ENCODE data around the gene ARL17B.
A peak's percentile ranks its signal among the peaks of the same experiment; 100 is the strongest.
"Not testable (repeated sequence)": the region's sequence is repeated elsewhere in the genome, so short reads cannot be mapped to it uniquely, and the experiment has no call there.

The ARL17B gene

DNA sequence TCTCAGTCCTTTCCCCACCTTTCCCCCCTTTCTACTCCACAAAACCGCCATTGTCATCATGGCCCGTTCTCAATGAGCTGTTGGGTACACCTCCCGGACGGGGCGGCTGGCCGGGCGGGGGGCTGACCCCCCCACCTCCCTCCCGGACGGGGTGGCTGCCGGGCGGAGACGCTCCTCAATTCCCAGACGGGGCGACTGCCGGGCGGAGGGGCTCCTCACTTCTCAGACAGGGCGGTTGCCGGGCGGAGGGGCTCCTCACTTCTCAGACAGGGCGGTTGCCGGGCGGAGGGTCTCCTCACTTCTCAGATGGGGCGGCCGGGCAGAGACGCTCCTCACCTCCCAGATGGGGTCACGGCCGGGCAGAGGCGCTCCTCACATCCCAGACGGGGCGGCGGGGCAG lies 108.8 kb downstream of the ARL17B start:
- not testable (repeated sequence) for H3K9ac ChIP-seq (ENCODE audit: low read length in 5 of 5); H3K9me3 ChIP-seq (ENCODE audit: control insufficient read depth in 5 of 5, low read length in 5 of 5); H3K36me3 ChIP-seq (ENCODE audit: control insufficient read depth in 5 of 5, insufficient read depth in 5 of 5, low read length in 5 of 5); H3K4me1 ChIP-seq (ENCODE audit: control insufficient read depth in 5 of 5, insufficient read depth in 5 of 5, low read length in 5 of 5); H3K4me3 ChIP-seq (ENCODE audit: low read depth in 1 of 5, low read length in 5 of 5); H3K27ac ChIP-seq (ENCODE audit: low read depth, low read length); H3K27me3 ChIP-seq (ENCODE audit: control insufficient read depth in 5 of 5, insufficient read depth in 4 of 5, low read length in 5 of 5)

DNA sequence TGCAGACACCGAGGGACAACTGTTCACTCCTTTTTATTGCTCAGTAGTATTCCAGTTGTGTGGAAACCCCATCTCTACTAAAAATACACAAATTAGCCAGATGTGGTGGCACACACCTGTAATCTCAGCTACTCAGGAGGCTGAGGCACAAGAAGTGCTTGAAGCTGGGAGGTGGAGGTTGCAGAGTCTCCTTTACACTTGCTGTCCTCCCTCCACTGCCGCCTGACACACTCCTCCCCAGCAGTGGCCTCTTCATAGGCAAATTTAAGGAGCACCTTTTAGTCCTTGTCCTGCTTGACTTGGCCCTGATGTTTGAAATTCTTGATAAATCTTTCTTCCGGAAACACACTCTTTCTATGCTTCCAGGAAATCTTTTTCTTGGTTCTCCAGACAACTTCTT lies 112.4 kb downstream of the ARL17B start:
- not testable (repeated sequence) for H3K27me3 ChIP-seq (ENCODE audit: control insufficient read depth in 5 of 5, insufficient read depth in 4 of 5, low read length in 5 of 5); H3K4me3 ChIP-seq (ENCODE audit: low read depth in 1 of 5, low read length in 5 of 5); H3K4me1 ChIP-seq (ENCODE audit: control insufficient read depth in 5 of 5, insufficient read depth in 5 of 5, low read length in 5 of 5); H3K9ac ChIP-seq (ENCODE audit: low read length in 5 of 5); H3K9me3 ChIP-seq (ENCODE audit: control insufficient read depth in 5 of 5, low read length in 5 of 5); H3K36me3 ChIP-seq (ENCODE audit: control insufficient read depth in 5 of 5, insufficient read depth in 5 of 5, low read length in 5 of 5); H3K27ac ChIP-seq (ENCODE audit: low read depth, low read length)

DNA sequence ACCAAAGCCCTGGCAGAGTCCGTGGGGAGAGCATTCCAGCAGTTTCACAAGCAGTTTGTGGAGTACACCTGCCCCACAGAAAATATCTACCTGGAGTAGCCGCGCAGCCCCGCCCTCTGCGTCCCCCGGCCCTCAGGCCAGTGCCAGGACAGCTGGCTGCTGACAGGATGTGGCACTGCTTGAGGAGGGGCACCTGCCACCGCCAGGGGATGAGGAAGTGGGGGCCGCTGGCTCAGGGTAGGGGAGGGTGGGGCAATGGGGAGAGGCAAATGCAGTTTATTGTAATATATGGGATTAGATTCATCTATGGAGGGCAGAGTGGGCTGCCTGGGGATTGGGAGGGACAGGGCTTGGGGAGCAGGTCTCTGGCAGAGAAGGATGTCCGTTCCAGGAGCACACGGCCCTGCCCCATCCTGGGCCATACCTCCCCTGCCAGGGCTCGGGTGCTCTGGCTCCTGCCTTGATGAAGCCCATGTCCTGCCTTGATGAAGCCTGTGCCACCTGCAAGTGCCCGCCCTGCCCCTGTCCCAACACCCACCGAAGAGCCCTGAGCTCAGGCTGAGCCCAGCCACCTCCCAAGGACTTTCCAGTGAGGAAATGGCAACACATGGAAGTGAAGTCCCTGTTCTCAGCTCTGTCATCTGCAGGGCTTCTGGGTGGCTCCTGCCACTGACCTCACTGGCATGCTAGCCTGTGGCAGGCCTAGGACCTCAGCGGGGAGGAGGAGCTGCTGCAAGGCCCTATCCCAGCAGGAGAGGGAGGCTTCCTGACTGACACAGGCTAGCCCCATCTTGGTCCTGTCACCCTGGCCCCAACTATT lies 116.4 kb downstream of the ARL17B start:
- H3K9ac ChIP-seq (ENCODE audit: low read length in 5 of 5); H3K4me3 ChIP-seq (ENCODE audit: low read depth in 1 of 5, low read length in 5 of 5); H3K36me3 ChIP-seq (ENCODE audit: control insufficient read depth in 5 of 5, insufficient read depth in 5 of 5, low read length in 5 of 5); H3K9me3 ChIP-seq (ENCODE audit: control insufficient read depth in 5 of 5, low read length in 5 of 5); H3K27me3 ChIP-seq (ENCODE audit: control insufficient read depth in 5 of 5, insufficient read depth in 4 of 5, low read length in 5 of 5); H3K27ac ChIP-seq (ENCODE audit: low read depth, low read length); H3K4me1 ChIP-seq (ENCODE audit: control insufficient read depth in 5 of 5, insufficient read depth in 5 of 5, low read length in 5 of 5): not testable (repeated sequence)

DNA sequence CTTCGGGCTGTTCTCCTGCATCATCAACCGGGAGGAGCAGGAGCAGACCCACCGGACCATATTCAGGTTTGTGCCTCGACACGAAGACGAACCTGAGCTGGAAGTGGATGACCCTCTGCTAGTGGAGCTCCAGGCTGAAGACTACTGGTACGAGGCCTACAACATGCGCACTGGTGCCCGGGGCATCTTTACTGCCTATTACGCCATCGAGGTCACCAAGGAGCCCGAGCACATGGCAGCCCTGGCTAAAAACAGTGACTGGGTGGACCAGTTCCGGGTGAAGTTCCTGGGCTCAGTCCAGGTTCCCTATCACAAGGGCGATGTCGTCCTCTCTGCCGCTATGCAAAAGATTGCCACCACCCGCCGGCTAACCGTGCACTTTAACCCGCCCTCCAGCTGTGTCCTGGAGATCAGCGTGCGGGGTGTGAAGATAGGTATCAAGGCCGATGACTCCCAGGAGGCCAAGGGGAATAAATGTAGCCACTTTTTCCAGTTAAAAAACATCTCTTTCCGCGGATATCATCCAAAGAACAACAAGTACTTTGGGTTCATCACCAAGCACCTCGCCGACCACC lies 117.1 kb downstream of the ARL17B start:
- not testable (repeated sequence) for H3K27ac ChIP-seq (ENCODE audit: low read depth, low read length); H3K36me3 ChIP-seq (ENCODE audit: control insufficient read depth in 5 of 5, insufficient read depth in 5 of 5, low read length in 5 of 5); H3K4me3 ChIP-seq (ENCODE audit: low read depth in 1 of 5, low read length in 5 of 5); H3K9ac ChIP-seq (ENCODE audit: low read length in 5 of 5); H3K4me1 ChIP-seq (ENCODE audit: control insufficient read depth in 5 of 5, insufficient read depth in 5 of 5, low read length in 5 of 5); H3K9me3 ChIP-seq (ENCODE audit: control insufficient read depth in 5 of 5, low read length in 5 of 5); H3K27me3 ChIP-seq (ENCODE audit: control insufficient read depth in 5 of 5, insufficient read depth in 4 of 5, low read length in 5 of 5)

DNA sequence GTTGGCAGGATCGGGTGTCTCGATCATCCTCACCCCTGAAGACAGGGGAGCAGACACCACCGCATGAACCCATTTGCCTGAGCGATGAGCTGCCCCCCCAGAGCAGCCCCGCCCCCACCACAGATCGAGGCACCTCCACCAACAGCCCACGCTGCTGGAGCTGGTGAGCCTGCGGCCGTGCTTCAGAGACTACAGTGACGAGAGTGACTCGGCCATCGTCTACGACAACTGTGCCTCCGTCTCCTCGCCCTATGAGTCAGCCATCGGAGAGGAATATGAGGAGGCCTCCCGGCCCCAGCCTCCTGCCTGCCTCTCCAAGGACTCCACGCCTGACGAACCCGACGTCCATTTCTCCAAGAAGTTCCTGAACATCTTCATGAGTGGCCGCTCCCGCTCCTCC lies 117.6 kb downstream of the ARL17B start:
- H3K27me3 ChIP-seq (ENCODE audit: control insufficient read depth in 5 of 5, insufficient read depth in 4 of 5, low read length in 5 of 5); H3K36me3 ChIP-seq (ENCODE audit: control insufficient read depth in 5 of 5, insufficient read depth in 5 of 5, low read length in 5 of 5); H3K9ac ChIP-seq (ENCODE audit: low read length in 5 of 5); H3K4me3 ChIP-seq (ENCODE audit: low read depth in 1 of 5, low read length in 5 of 5); H3K27ac ChIP-seq (ENCODE audit: low read depth, low read length); H3K9me3 ChIP-seq (ENCODE audit: control insufficient read depth in 5 of 5, low read length in 5 of 5); H3K4me1 ChIP-seq (ENCODE audit: control insufficient read depth in 5 of 5, insufficient read depth in 5 of 5, low read length in 5 of 5): not testable (repeated sequence)

DNA sequence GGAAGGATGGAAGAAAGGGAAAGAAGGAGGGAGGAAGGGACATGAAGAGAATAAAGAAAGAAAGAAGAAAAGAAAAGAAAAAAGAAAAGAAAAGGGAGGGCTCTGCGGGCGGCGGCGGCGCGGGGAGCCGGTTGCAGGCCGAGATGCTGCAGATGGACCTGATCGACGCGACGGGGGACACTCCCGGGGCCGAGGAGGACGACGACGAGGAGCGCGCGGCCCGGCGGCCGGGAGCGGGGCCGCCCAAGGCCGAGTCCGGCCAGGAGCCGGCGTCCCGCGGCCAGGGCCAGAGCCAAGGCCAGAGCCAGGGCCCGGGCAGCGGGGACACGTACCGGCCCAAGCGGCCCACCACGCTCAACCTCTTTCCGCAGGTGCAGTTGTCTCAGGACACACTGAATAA lies 118.1 kb downstream of the ARL17B start:
- not testable (repeated sequence) for H3K36me3 ChIP-seq (ENCODE audit: control insufficient read depth in 5 of 5, insufficient read depth in 5 of 5, low read length in 5 of 5); H3K27me3 ChIP-seq (ENCODE audit: control insufficient read depth in 5 of 5, insufficient read depth in 4 of 5, low read length in 5 of 5); H3K4me3 ChIP-seq (ENCODE audit: low read depth in 1 of 5, low read length in 5 of 5)

DNA sequence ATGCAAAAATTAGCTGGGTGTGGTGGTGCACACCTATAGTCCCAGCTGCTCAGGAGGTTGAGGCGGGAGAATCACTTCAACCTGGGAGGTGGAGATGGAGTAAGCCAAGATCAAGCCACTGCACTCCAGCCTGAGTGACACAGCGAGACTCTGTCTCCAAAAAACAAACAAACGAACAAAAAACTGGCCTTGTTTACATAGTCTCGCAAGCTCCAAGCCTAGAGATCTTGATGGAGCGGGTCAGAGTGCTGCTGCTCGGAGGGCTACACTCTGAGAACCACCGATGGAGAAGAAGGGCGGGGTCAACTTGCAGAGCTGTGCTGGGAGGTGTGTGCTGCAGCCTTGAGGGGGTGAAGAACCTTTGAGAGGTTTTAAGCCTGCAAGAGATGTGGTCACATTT lies 130.2 kb downstream of the ARL17B start:
- not testable (repeated sequence) for H3K9me3 ChIP-seq (ENCODE audit: control insufficient read depth in 5 of 5, low read length in 5 of 5); H3K27me3 ChIP-seq (ENCODE audit: control insufficient read depth in 5 of 5, insufficient read depth in 4 of 5, low read length in 5 of 5); H3K4me3 ChIP-seq (ENCODE audit: low read depth in 1 of 5, low read length in 5 of 5); H3K27ac ChIP-seq (ENCODE audit: low read depth, low read length); H3K36me3 ChIP-seq (ENCODE audit: control insufficient read depth in 5 of 5, insufficient read depth in 5 of 5, low read length in 5 of 5); H3K9ac ChIP-seq (ENCODE audit: low read length in 5 of 5); H3K4me1 ChIP-seq (ENCODE audit: control insufficient read depth in 5 of 5, insufficient read depth in 5 of 5, low read length in 5 of 5)

More for the DNA sequence above, 118.1 kb downstream of the ARL17B start:
- H3K9ac ChIP-seq (ENCODE audit: low read length in 5 of 5); H3K9me3 ChIP-seq (ENCODE audit: control insufficient read depth in 5 of 5, low read length in 5 of 5); H3K27ac ChIP-seq (ENCODE audit: low read depth, low read length); H3K4me1 ChIP-seq (ENCODE audit: control insufficient read depth in 5 of 5, insufficient read depth in 5 of 5, low read length in 5 of 5): not testable (repeated sequence)

DNA sequence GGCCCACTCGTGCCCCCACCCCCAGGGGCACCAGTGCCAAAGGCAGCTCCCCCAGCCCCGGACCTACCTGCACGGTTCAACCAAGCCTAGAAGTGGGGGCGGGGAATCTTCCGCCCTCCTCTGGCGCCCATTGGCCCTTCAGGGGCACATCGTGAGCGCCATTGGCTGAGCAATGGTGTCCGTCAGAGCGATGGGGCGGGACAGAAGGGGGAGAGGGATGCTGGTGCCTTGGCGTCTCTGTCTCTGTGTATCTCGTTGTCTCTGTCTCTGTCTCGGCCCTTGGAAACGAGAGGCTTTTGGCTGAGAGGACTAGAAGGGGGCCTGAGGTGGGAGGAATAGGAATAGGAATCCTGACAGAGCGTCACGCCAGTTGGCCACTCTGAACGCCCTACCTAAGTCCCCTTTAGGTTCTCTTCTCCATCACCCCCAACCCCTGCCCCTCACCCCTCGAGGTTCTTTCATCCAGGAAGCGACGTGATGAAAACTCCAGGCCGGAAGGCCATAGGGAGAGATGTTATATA lies 136.2 kb downstream of the ARL17B start:
- not testable (repeated sequence) for H3K27ac ChIP-seq (ENCODE audit: low read depth, low read length); H3K27me3 ChIP-seq (ENCODE audit: control insufficient read depth in 5 of 5, insufficient read depth in 4 of 5, low read length in 5 of 5)

DNA sequence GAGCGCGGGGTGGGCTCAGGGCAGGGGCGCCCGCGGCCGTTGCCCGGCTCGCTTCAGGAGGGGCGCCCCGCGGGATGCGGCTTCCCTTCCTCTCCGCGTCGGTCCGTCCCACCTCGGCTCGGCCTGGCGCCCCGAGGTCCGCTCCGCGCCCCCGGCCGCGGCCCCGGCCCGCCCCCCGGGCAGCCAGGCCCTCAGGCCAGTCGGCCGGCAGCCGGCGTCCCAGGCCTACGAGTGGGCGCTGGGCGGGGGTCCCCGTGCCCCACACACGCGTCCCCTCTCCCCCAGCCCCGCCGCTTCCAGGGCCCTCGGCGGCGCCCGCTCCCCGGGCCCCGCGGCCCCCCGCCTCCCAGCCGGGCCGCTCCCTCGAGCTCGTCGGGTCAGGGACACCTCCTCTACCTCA lies 136.7 kb downstream of the ARL17B start:
- H3K27me3 ChIP-seq (ENCODE audit: control insufficient read depth in 5 of 5, insufficient read depth in 4 of 5, low read length in 5 of 5); H3K9ac ChIP-seq (ENCODE audit: low read length in 5 of 5); H3K27ac ChIP-seq (ENCODE audit: low read depth, low read length); H3K9me3 ChIP-seq (ENCODE audit: control insufficient read depth in 5 of 5, low read length in 5 of 5); H3K4me1 ChIP-seq (ENCODE audit: control insufficient read depth in 5 of 5, insufficient read depth in 5 of 5, low read length in 5 of 5); H3K36me3 ChIP-seq (ENCODE audit: control insufficient read depth in 5 of 5, insufficient read depth in 5 of 5, low read length in 5 of 5): not testable (repeated sequence)
- peak overlapping the region in 4 of 5 donors; percentile 62 to 72 (median 68) for H3K4me3 ChIP-seq (ENCODE audit: low read depth in 1 of 5, low read length in 5 of 5)

More for the DNA sequence above, 136.2 kb downstream of the ARL17B start:
- H3K9ac ChIP-seq (ENCODE audit: low read length in 5 of 5); H3K9me3 ChIP-seq (ENCODE audit: control insufficient read depth in 5 of 5, low read length in 5 of 5); H3K4me1 ChIP-seq (ENCODE audit: control insufficient read depth in 5 of 5, insufficient read depth in 5 of 5, low read length in 5 of 5); H3K36me3 ChIP-seq (ENCODE audit: control insufficient read depth in 5 of 5, insufficient read depth in 5 of 5, low read length in 5 of 5): not testable (repeated sequence)
- peak overlapping the region; percentile 62 to 84 (median 71) for H3K4me3 ChIP-seq (ENCODE audit: low read depth in 1 of 5, low read length in 5 of 5)
